SH-SY5Y (cell line): ENCODE data around the gene FHL5.

Source experiments
- GATA2 ChIP-seq: IDR thresholded peaks from 2 replicates; pipeline ENCODE4 v1.6.1; 2011; ENCODE audit warnings: mild to moderate bottlenecking, low read depth, low read length
- GATA3 ChIP-seq: IDR thresholded peaks from 2 replicates; pipeline ENCODE4 v1.6.1; 2011; ENCODE audit warnings: low read depth, mild to moderate bottlenecking, low read length, moderate library complexity

- TF ChIP-seq GATA3 (no peak), GATA2 (no peak)
These were observed 82.2 kb downstream of the FHL5 start for GRCh38 chr6:96645106-96645505.
